ENCODE measurements around the gene AIFM3. TPM values are rescaled to one million over a fixed set of nuclear protein-coding genes. Genes with fewer than 3 reads are reported as not detected.
"Not testable (repeated sequence)": the region's sequence is repeated elsewhere in the genome, so short reads cannot be mapped to it uniquely, and the experiment has no call there.

AIFM3 gene
- total RNA-seq, 2 donors from 2014 or later, result 1.4 to 1.8 TPM

GRCh38 chr22:20931126-20931654 lies 35.9 kb upstream of the AIFM3 start:
- no peak overlapping the region for H3K27ac ChIP-seq
- no peak for TF ChIP-seq POLR2AphosphoS5 (IDR thresholded peaks at IDR 0.05)
- TF ChIP-seq CTCF (IDR thresholded peaks at IDR 0.05), result no peak
- no peak for TF ChIP-seq POLR2A (IDR thresholded peaks at IDR 0.05)
- H3K4me1 ChIP-seq (replicated peaks), result no peaks in the 10 kb centered on the region
- H3K4me3 ChIP-seq, result no peak overlapping the region
- H3K27me3 ChIP-seq (replicated peaks; ENCODE audit: insufficient read depth), result no peaks in the 10 kb centered on the region
- H3K36me3 ChIP-seq, result no peaks in the 10 kb centered on the region
- H3K9me3 ChIP-seq, result no peaks in the 10 kb centered on the region
- no peak for DNase-seq (ENCODE audit: low spot score)
- 86% methylated on average over 4 of the region's 4 CpGs for WGBS
- intact Hi-C loops (cut with DNase I), result no loop called here

- H3K4me1 ChIP-seq (replicated peaks), result peaks cover 5% of the 10 kb centered on the region
- no peak overlapping the region for H3K27ac ChIP-seq
- H3K4me3 ChIP-seq, result no peak overlapping the region
- intact Hi-C loops (cut with DNase I), result no loop called here
- no peak for DNase-seq (ENCODE audit: low spot score)
- H3K27me3 ChIP-seq (replicated peaks; ENCODE audit: insufficient read depth), result no peaks in the 10 kb centered on the region
- WGBS, result 91% methylated on average over 7 of the region's 7 CpGs
- H3K9me3 ChIP-seq, result no peaks in the 10 kb centered on the region
- no peaks in the 10 kb centered on the region for H3K36me3 ChIP-seq
- TF ChIP-seq POLR2AphosphoS5 (IDR thresholded peaks at IDR 0.05), result no peak
- no peak for TF ChIP-seq CTCF (IDR thresholded peaks at IDR 0.05)
- TF ChIP-seq POLR2A (IDR thresholded peaks at IDR 0.05), result no peak
Observed at GRCh38 chr22:20933910-20934309, 33.1 kb upstream of the AIFM3 start.

- H3K36me3 ChIP-seq; H3K9me3 ChIP-seq; intact Hi-C loops (cut with DNase I); H3K27ac ChIP-seq; H3K4me3 ChIP-seq; DNase-seq (ENCODE audit: low spot score); H3K4me1 ChIP-seq (replicated peaks); H3K27me3 ChIP-seq (replicated peaks; ENCODE audit: insufficient read depth): not testable (repeated sequence)
- WGBS, result 91% methylated on average over 9 of the region's 9 CpGs
Observed at GRCh38 chr22:20935049-20935448, 32.0 kb upstream of the AIFM3 start.

- H3K9me3 ChIP-seq; H3K27ac ChIP-seq; H3K4me3 ChIP-seq; H3K27me3 ChIP-seq (replicated peaks; ENCODE audit: insufficient read depth); DNase-seq (ENCODE audit: low spot score); intact Hi-C loops (cut with DNase I); H3K4me1 ChIP-seq (replicated peaks); H3K36me3 ChIP-seq: not testable (repeated sequence)
- WGBS, result 65% methylated on average over 11 of the region's 11 CpGs
Observed at GRCh38 chr22:20935780-20936539, 31.1 kb upstream of the AIFM3 start.

- 62% methylated on average over 12 of the region's 12 CpGs for WGBS
- TF ChIP-seq CTCF (IDR thresholded peaks at IDR 0.05) (no peak), POLR2A (IDR thresholded peaks at IDR 0.05) (no peak), POLR2AphosphoS5 (IDR thresholded peaks at IDR 0.05) (no peak)
- H3K27ac ChIP-seq, result no peak overlapping the region
- H3K27me3 ChIP-seq (replicated peaks; ENCODE audit: insufficient read depth), result no peaks in the 10 kb centered on the region
- H3K4me3 ChIP-seq, result no peak overlapping the region
- H3K9me3 ChIP-seq, result no peaks in the 10 kb centered on the region
- no peaks in the 10 kb centered on the region for H3K36me3 ChIP-seq
- intact Hi-C loops (cut with DNase I), result no loop called here
- no peak for DNase-seq (ENCODE audit: low spot score)
- peaks cover 5% of the 10 kb centered on the region for H3K4me1 ChIP-seq (replicated peaks)
Observed at GRCh38 chr22:20937031-20937793, 29.8 kb upstream of the AIFM3 start.
